Panc1 (cell line): ENCODE results near the gene SCAF1.

Source experiments
- POLR2AphosphoS5 ChIP-seq: IDR thresholded peaks from 2 replicates; pipeline ENCODE4 v1.6.1; 2012; ENCODE audit warnings: mild to moderate bottlenecking, low read depth, low read length, moderate library complexity
- SIN3A ChIP-seq: IDR thresholded peaks from 2 replicates; pipeline ENCODE4 v1.6.1; 2012; ENCODE audit warnings: low read depth, mild to moderate bottlenecking, low read length, moderate library complexity, borderline replicate concordance; ENCODE audit not compliant: insufficient read depth
- TF ChIP-seq, protein P1 (sequence below): fragments of 450-650 bp; IDR thresholded peaks from 2 replicates; pipeline ENCODE4 v1.5.1; 2017; ENCODE audit warnings: mild to moderate bottlenecking

DNA sequence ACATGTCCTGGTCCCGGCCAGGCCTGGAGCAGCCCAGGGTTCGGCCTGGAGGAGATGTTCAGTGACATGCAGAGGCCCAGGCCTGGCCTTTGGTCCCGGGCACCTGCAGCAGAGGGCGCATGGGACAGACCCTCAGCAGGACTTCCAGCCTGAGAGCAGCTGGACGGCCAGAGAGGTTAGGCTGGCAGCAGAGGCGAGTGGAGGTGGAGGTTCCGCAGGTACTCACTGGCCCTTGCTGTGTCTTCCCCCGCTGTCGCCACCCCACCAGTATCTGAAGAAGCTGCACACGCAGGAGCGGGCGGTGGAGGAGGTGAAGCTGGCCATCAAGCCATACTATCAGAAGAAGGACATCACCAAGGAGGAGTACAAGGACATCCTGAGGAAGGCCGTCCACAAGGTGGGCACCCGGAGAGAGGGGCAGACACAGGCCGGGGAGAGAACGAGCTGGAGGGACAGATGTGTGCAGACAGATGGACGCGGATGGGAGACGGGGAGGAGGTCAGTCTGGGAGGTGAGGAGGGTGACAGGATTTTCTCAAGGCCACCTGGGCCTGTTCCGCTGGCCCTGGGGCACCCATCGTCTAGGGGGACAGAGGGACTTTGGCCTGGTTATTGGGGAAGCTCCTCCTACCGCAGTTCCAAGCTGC is 15.6 kb downstream of the SCAF1 start:
- TF ChIP-seq, protein P1, sequence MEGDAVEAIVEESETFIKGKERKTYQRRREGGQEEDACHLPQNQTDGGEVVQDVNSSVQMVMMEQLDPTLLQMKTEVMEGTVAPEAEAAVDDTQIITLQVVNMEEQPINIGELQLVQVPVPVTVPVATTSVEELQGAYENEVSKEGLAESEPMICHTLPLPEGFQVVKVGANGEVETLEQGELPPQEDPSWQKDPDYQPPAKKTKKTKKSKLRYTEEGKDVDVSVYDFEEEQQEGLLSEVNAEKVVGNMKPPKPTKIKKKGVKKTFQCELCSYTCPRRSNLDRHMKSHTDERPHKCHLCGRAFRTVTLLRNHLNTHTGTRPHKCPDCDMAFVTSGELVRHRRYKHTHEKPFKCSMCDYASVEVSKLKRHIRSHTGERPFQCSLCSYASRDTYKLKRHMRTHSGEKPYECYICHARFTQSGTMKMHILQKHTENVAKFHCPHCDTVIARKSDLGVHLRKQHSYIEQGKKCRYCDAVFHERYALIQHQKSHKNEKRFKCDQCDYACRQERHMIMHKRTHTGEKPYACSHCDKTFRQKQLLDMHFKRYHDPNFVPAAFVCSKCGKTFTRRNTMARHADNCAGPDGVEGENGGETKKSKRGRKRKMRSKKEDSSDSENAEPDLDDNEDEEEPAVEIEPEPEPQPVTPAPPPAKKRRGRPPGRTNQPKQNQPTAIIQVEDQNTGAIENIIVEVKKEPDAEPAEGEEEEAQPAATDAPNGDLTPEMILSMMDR: no peak
- no peak for TF ChIP-seq POLR2AphosphoS5
- TF ChIP-seq SIN3A: no peak
